GM12874 (cell line): Measurements from ENCODE around the gene LIG4.

Experiments used
- CTCF ChIP-seq: IDR thresholded peaks from 2 replicates; pipeline ENCODE4 v1.5.1; 2011; ENCODE audit warnings: low read depth, mild to moderate bottlenecking, control low read depth, low read length, moderate library complexity; ENCODE audit not compliant: insufficient read depth

The LIG4 gene

GRCh38 chr13:108190897-108191296 is 24.4 kb downstream of the LIG4 start:
- TF ChIP-seq CTCF, result no peak

DNA sequence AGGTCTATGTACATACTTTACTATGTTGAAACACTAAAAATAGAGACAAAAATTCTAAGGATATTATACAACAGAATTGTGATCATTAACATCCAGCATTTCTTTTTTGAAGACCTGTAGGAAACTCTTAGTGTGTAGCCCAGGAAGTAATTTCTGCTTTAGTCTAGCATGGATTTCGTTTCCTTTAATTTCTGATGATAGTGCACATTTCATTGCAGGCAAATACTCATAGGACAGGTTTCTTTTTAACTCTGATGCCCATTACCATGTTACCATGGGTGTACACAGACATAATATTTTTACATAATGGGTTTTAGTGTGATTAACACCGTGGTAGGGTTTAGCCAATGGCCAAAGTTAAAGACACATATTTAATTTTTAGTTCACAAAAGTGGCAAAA is 27.1 kb downstream of the LIG4 start:
- no peak for TF ChIP-seq CTCF

- no peak for TF ChIP-seq CTCF
Measured at GRCh38 chr13:108185223-108185622, 30.1 kb downstream of the LIG4 start.

- TF ChIP-seq CTCF, result no peak
Measured at GRCh38 chr13:108182652-108183051, 32.7 kb downstream of the LIG4 start.

DNA sequence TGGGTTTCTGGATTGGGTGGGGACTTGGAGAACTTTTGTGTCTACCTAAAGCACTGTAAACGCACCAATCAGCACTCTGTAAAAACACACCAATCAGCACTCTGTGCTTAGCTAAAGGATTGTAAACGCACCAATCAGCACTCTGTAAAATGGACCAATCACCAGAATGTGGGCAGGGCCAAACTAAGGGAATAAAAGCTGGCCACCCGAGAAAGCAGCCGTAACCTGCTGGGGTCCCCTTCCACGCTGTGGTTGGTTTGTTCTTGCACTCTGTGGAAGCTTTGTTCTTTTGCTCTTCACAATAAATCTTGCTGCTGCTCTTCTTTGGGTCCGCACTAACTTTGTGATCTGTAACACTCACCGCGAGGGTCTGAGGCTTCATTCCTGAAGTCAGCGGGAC is 37.3 kb downstream of the LIG4 start:
- TF ChIP-seq CTCF, result no peak

DNA sequence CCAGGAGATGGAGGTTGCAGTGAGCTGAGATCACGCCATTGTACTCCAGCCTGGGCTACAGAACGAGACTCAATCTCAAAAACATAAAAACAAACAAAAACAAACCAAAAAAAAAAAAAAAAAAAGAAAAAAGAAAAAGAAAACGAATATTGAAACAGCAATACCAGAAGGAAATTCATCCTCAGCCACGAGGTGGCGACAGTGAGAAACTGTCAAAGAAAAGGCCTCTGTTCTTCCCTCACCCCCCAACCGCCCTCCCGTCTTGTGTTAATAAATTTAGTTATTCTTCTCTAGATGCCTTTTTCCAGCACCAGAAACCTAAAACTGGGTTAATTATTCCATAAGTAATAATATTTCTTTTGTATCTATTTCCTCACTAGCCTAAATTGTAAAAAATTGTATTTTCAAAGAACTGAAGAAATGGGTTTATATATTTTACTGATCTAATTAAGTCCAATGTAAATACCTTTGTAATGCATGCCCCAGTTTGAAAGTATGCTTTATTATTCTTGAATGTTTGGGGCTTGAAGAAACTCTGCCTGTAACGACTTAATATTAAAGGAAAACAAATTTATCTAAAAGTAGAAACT is 38.6 kb downstream of the LIG4 start:
- peak; percentile 42; the same call in 1 of the 2 replicates for TF ChIP-seq CTCF

DNA sequence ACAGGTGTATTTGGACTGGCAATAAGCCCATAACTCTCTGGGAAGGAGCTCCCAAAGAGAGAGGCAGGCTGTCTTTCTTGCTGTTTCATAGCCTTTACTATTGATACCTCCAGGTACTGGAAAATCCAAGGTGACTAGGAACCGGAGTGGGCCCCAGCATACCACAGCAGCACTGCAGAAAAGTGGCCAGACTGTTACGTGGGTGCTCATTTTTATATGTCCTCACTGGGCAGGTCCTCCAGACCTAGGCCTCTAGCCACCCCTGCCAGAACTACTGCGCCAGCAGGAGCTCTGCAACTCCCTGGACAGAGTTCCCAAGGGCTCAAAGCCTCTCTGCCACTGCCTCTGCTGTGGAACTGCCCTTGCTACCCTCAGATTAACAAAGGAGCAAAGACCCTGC is 46.4 kb downstream of the LIG4 start:
- no peak for TF ChIP-seq CTCF
